GM12801 (cell line): ENCODE measurements around the gene C1QTNF12.

ENCODE experiments used
- TF ChIP-seq, protein P1 (sequence below): IDR thresholded peaks from one replicate; pipeline ENCODE4 v1.5.1; 2011; ENCODE audit warnings: control low read depth; ENCODE audit not compliant: insufficient read length; ENCODE audit errors: extremely low read depth

C1QTNF12 gene

GRCh38 chr1:1246577-1247340 lies at the start of gene C1QTNF12:
Gene C1QTNF12, minus strand, starts transcription at chr1:1246722. Its CDS starts 32 bp downstream, at chr1:1246690.
- TF ChIP-seq, protein P1, sequence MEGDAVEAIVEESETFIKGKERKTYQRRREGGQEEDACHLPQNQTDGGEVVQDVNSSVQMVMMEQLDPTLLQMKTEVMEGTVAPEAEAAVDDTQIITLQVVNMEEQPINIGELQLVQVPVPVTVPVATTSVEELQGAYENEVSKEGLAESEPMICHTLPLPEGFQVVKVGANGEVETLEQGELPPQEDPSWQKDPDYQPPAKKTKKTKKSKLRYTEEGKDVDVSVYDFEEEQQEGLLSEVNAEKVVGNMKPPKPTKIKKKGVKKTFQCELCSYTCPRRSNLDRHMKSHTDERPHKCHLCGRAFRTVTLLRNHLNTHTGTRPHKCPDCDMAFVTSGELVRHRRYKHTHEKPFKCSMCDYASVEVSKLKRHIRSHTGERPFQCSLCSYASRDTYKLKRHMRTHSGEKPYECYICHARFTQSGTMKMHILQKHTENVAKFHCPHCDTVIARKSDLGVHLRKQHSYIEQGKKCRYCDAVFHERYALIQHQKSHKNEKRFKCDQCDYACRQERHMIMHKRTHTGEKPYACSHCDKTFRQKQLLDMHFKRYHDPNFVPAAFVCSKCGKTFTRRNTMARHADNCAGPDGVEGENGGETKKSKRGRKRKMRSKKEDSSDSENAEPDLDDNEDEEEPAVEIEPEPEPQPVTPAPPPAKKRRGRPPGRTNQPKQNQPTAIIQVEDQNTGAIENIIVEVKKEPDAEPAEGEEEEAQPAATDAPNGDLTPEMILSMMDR = no peak

DNA sequence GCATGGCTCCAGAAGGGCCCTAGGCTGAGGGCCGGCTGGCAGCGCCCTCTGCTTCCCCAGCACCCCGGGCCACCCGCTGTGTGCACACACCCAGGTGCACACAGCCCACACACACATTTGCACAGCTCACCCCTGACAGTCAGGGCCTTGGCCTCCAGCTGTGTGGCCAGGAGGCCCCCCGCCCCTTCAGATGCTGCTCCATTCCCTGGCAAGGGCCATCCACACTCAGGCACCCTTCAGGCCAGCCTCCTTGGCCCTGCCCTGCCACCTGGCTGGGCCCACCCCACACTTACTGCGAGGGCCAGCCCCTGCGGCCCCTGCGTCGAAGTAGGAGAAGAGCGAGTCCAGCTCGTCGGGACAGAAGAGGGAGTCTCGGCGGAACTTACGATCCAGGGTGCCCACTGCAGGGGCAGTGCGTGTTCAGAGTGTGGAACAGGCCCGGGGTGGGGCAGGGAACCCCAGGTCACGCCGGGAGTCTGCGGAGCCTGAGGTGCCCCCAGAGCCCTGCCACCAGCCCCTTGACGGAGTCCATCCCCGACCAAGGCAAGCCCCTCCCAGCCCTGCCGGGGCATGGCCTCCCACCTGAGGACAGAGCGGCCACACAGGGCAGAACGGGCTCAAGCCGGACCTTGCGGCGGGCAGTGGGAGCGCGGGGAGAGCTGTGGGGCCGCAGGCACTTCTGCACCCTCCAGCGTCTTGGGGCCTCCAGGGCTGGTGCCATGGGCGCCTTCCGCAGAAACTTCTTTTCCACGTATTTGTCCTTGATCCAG lies 48.8 kb upstream of the C1QTNF12 start:
- TF ChIP-seq, protein P1 = no peak

DNA sequence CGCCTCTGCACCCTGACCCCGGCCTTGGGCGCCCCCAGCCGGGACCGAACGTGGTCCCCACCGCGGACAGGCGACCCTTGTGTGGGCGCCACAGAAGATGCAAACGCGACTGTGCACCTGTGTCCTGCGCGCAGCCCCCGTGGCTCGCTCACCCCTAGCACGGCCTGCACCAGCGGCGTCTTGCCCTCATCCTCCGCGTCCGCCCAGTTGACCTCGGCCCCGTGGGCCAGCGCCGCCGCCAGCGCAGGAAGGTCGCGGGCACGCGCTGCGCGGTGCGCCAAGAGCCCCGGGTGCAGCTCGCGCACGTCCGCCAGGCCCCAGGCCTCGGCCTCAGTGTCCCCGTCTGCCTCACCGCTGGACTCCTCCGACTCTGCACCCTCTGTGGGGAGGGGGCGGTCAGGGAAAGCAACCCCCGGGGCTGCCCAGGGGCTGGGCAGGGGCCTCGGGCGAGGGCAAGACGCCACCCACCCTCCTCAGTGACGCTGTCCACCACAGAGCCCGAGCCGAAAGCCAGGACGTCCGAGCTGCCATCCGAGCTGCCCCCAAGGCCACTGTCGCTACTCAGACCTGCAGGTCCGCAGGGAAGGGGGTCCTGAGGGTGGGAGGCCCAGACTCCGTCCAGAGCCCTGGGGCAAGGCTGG lies 47.8 kb upstream of the C1QTNF12 start:
- TF ChIP-seq, protein P1 = no peak

GRCh38 chr1:1293263-1294249 lies 47.0 kb upstream of the C1QTNF12 start:
- TF ChIP-seq, protein P1 = no peak

- TF ChIP-seq, protein P1 = no peak
Measured at GRCh38 chr1:1292851-1293250, 46.3 kb upstream of the C1QTNF12 start.

DNA sequence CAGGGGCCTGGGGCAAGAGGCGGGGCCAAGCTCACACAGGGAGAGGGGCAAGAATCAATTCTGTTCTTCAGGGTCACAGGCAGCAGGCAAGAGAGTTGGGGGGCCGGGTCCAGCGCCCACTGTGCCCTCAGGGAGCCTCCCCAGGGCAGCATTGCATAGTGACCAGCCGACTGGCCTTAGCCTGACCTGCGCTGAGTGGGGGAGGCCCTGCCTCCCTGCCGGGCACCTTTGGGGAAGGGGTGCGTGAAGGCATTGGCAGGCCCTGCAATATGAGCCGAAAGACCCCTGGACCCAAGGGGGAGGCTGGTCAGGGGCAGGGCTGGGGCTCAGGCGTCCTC lies 45.9 kb upstream of the C1QTNF12 start:
- TF ChIP-seq, protein P1 = no peak
